ENCODE measurements around the gene TMEM95. TPM values are rescaled to one million over a fixed set of nuclear protein-coding genes. Genes with fewer than 3 reads are reported as not detected.
"Not testable (repeated sequence)": the region's sequence is repeated elsewhere in the genome, so short reads cannot be mapped to it uniquely, and the experiment has no call there.

The TMEM95 gene
- total RNA-seq, 2 donors from 2014 or later = not detected

DNA sequence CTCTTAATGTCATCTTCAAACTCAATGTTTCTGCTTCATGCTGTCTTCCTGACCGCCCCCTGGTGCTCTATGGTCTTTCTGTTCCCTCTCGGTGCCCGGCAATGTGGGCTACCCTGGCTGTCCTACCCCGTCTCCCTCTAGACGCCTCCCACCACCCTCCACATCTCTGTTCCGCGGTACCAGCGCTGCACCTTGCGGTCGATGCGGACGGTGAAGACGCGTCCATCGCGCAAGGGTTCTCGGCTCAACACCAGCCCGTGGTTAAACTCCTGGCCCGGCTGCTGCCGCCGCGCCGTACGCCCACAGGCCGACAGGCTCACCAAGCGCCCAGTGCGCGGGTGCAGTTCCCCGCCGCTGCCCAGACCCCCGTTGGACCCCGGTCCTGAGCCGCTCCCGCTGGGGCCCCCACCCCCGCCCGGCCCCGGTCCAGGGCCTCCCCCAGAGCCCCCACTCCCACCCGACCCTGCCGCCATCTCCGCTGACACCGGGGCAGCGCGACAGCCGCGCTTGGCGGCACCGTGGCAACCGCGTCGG, 26.0 kb upstream of the TMEM95 start, which contains the start of gene NEURL4:
TSS of gene NEURL4 (minus strand) at position 496 of the 534 bp plus-strand sequence. CDS start at position 473, 23 bp downstream.
- Mint-ChIP-seq H3K27ac (peak within 1 kb of the TSS; percentile 94), H3K4me1 (peaks cover 42% of the 10 kb centered on the region), H3K4me3 (peak within 1 kb of the TSS; percentile 95), H3K27me3 (no peaks in the 10 kb centered on the region), H3K36me3 (ENCODE audit: low read depth) (peaks cover 2% of the 10 kb centered on the region)
- peak; percentile 60 for ATAC-seq
- DNase-seq = no peak
- no peaks in the 10 kb centered on the region for H3K9me3 ChIP-seq (ENCODE audit: control insufficient read depth, low read length, poor library complexity, severe bottlenecking)

DNA sequence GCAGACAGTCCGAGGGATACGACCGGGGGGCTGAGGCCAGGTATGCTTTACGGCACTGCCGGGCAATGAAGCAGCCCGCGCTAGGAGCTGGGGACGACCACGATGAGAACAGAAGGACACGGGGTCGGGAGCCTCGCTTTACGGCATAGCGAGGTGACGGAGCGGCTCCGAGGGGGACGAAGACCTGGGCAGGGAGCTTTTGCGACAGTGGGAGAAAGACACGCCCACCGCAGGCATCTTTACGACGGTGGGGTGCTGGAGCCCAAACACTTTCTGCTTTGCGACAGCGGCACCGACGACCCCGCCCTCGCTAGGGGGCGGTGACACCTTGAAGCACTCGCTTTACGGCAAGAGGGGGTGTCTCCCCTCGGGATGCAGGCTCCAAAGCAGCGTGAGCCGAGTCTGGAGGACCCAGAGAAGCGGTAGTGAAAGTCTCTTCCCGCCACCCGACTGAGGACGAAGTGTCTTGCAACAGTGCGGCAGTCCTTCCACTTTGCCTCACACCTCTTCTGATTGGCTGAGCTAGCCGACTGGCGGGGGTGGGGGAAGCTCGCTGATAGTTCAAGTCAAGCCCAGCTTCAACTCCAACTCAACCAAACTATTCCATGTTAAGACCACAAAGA, 25.5 kb upstream of the TMEM95 start:
- peaks cover 2% of the 10 kb centered on the region for H3K36me3 Mint-ChIP-seq (ENCODE audit: low read depth)
- no peaks in the 10 kb centered on the region for H3K9me3 ChIP-seq (ENCODE audit: control insufficient read depth, low read length, poor library complexity, severe bottlenecking)
- H3K4me1 Mint-ChIP-seq = peaks cover 40% of the 10 kb centered on the region
- no peaks in the 10 kb centered on the region for H3K27me3 Mint-ChIP-seq
- peak overlapping the region; percentile 94 for H3K27ac Mint-ChIP-seq
- peak overlapping the region; percentile 95 for H3K4me3 Mint-ChIP-seq
- ATAC-seq = peak; percentile 76
- DNase-seq = peak; percentile 89 to 93 (median 89)

DNA sequence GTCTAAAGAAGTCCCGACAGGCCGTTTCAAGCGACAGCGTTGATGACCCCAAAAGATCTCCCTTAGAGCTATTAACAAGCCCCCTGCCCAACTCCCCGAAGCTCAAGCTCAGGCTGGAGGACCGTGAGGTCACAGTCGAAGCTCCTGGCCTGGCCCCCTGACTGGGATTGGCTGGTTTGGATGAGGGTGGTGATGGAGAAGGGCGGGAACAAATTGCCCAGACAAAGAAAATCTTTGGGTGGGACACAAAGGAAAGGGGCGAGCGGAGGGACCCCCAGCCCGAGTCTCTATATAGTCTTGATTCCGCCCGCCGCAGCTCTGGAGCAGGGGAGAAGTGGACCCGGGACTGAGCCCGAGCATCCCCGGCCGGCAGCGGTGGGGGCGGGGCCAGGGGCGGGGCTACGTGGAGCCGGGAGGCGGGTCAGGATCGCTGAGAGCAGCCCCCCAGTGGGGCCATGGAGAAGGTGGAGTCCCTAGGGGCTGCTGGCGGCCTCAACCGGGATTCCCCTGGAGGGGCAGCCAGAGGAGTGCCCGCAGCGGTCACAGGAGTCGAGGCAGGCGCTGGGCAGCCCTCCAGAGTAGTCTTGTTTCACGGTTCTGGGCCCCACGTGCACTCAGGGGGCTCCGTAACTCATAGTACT, 24.8 kb upstream of the TMEM95 start:
- Mint-ChIP-seq H3K27me3 (no peaks in the 10 kb centered on the region), H3K27ac (peak overlapping the region; percentile 94), H3K4me1 (peaks cover 38% of the 10 kb centered on the region), H3K4me3 (peak overlapping the region; percentile 95), H3K36me3 (ENCODE audit: low read depth) (peaks cover 2% of the 10 kb centered on the region)
- H3K9me3 ChIP-seq (ENCODE audit: control insufficient read depth, low read length, poor library complexity, severe bottlenecking) = no peaks in the 10 kb centered on the region
- DNase-seq = peak; percentile 54 to 78 (median 75)
- ATAC-seq = peak; percentile 76

DNA sequence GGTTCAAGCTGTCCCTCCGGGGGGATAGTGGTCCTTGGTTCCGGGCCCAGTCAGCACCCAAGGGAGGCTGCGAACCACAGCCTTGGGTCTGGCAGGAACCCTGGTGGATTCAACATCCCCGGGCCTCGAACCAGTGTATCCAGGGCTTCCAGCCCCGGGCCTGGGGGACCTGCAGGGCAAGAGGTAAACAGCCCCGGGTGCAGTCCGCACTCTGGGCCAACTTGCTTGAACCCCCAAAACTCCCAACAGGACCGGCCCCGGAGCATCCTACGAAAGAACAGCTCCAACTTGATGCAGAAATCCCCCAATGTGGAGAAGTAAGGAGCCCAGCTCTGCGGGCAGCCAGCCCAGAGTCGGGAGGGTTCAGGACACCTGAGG, 24.3 kb upstream of the TMEM95 start:
- H3K4me1 Mint-ChIP-seq = peaks cover 41% of the 10 kb centered on the region
- H3K9me3 ChIP-seq (ENCODE audit: control insufficient read depth, low read length, poor library complexity, severe bottlenecking) = no peaks in the 10 kb centered on the region
- H3K4me3 Mint-ChIP-seq = peak overlapping the region; percentile 95
- H3K27ac Mint-ChIP-seq = peak overlapping the region; percentile 94
- no peaks in the 10 kb centered on the region for H3K27me3 Mint-ChIP-seq
- no peaks in the 10 kb centered on the region for H3K36me3 Mint-ChIP-seq (ENCODE audit: low read depth)
- DNase-seq = no peak
- no peak for ATAC-seq

DNA sequence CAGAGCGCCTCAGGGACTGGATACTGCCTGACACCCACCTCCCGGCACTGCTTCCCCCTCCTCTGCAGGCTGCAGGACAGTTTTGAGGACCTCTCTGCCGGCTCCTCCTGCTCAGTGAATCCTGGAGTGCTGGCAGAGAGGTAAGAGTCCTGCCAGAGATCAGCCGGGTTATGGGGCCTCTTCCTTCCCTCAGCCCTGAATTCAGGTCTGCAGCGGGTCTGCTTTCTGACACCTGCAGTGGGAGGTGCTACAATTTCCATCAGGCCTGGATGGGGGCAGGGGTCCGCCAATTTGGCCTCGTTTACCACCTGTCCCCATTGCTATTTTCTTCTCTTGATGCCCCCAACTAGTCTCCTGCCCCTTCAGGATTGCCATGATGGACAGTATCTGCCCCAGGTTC, 22.8 kb upstream of the TMEM95 start:
- DNase-seq = no peak
- ATAC-seq = no peak
- Mint-ChIP-seq H3K4me3 (peak overlapping the region; percentile 83), H3K36me3 (ENCODE audit: low read depth) (peaks cover 2% of the 10 kb centered on the region), H3K27me3 (no peaks in the 10 kb centered on the region), H3K27ac (peak overlapping the region; percentile 92), H3K4me1 (peaks cover 49% of the 10 kb centered on the region)
- H3K9me3 ChIP-seq (ENCODE audit: control insufficient read depth, low read length, poor library complexity, severe bottlenecking) = no peaks in the 10 kb centered on the region

DNA sequence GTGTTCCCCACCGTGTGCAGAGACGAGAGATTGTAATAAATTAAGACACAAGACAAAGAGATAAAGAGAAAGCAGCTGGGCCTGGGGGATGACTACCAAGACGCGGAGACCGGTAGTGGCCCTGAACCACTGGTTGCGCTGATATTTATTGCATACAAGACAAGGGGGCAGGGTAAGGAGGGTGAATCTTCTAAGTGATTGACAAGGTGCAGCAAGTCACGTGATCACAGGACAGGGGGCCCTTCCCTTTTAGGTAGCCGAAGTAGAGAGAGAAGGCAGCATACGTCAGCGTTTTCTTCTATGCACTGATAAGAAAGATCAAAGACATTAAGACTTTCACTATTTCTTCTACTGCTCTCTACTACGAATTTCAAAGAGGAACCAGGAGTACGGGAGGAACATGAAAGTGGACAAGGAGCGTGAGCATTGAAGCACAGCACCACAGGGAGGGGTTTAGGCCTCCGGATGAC, 22.3 kb upstream of the TMEM95 start:
- not testable (repeated sequence) for H3K9me3 ChIP-seq (ENCODE audit: control insufficient read depth, low read length, poor library complexity, severe bottlenecking); ATAC-seq; H3K27me3 Mint-ChIP-seq; DNase-seq; H3K36me3 Mint-ChIP-seq (ENCODE audit: low read depth)
- Mint-ChIP-seq H3K4me3 (peak overlapping the region; percentile 83), H3K4me1 (peaks cover 51% of the 10 kb centered on the region), H3K27ac (peak overlapping the region; percentile 92)

DNA sequence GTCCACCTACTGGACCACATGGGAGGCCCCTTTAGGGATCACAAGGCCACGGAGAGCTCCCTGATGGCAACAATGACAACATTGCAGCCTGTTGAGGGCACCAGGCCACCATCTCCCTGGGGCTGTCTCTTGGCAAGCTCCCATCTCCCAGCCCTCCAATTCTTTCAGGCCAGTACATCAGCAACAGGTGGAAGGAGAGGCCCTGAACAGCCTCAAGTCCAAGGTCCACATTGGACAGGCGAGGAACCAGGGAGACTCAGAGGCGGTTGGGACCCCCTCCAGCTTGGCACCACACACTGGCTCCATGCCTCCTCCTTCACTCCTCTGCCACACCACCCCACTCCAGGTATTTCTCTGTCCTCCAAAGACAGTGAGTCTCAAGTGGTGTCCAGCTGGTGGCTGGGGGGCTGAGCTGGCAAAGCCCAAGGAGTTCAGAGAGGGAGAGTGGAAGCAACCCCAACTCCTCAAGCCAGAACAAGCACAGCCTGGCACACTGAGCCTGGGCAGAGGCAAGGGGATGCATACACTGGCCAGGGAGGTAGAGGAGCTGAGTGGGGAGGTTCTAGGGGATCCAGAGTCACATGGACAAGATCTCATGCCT, 19.9 kb upstream of the TMEM95 start:
- H3K4me1 Mint-ChIP-seq = peaks cover 41% of the 10 kb centered on the region
- no peaks in the 10 kb centered on the region for H3K9me3 ChIP-seq (ENCODE audit: control insufficient read depth, low read length, poor library complexity, severe bottlenecking)
- no peak overlapping the region for H3K4me3 Mint-ChIP-seq
- DNase-seq (no peak), ATAC-seq (no peak)
- peak overlapping the region; percentile 92 for H3K27ac Mint-ChIP-seq
- no peaks in the 10 kb centered on the region for H3K27me3 Mint-ChIP-seq
- H3K36me3 Mint-ChIP-seq (ENCODE audit: low read depth) = peaks cover 4% of the 10 kb centered on the region

DNA sequence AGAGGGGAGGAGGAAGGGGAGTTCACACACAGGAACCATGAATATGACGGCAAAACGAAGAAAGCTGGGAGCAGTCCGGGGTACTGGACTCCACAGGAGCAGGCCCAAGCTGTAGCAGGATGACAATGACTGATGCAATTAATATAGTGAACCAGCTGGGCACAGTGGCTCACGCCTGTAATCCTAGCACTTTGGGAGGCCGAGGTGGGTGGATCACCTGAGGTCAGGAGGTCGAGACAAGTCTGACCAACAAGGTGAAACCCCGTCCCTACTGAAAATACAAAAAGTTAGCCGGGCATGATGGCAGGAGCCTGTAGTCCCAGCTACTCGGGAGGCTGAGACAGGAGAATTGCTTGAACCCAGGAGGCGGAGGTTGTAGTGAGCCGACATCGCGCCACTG, 19.2 kb upstream of the TMEM95 start:
- Mint-ChIP-seq H3K4me1 (peaks cover 40% of the 10 kb centered on the region), H3K4me3 (peak overlapping the region; percentile 98), H3K27ac (peak overlapping the region; percentile 92)
- not testable (repeated sequence) for H3K9me3 ChIP-seq (ENCODE audit: control insufficient read depth, low read length, poor library complexity, severe bottlenecking); H3K27me3 Mint-ChIP-seq; H3K36me3 Mint-ChIP-seq (ENCODE audit: low read depth); DNase-seq; ATAC-seq

DNA sequence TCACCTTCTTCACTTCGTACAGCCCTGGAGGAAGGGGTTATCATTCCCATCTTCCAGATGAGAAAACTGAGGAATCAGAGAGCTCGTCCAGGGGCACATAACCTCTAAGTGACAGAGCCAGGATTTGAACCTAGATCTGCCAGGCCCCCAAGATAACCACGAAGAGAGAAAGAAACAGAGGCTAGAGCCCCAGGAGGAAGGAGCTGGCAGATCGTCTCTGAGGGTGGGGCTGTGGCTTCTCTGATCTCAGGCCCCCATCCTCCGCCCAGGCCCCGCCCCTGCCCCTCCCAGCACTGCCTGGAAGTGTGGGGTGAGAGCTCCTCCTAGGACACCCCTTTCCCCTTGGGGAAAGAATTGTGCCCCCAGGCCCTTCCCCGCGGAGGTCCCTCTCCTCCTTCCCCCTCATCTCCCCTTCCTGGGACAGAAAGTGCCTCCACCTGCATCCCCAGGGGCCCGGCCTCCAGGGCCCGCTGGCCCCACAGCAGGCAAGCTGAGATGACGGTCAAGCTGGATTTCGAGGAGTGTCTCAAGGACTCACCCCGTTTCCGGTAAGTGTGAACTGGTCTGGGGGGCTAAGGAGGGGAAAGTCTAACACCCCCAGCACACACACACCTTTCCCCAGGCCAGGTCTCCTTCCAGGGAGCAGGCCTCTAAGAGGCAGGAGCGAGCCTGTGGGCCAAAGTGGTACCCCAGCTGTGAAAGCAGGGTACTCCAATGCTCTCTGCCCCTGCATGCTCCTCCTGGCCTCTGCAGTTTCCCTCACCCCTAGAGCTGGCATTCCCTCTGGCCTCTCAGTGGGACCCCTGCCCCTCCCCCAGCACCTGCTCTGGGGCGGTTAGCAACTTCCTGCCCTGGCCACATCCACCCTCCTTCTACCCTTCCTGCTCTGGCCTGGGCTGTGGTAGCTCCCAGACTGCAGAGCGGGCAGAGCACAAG, 18.4 kb upstream of the TMEM95 start, which contains the start of gene ACAP1:
TSS of gene ACAP1 (plus strand) at position 290 of the 936 bp plus-strand sequence. CDS start at position 496, 206 bp downstream.
- peaks cover 6% of the 10 kb centered on the region for H3K36me3 Mint-ChIP-seq (ENCODE audit: low read depth)
- H3K4me1 Mint-ChIP-seq = peaks cover 42% of the 10 kb centered on the region
- DNase-seq (peak; percentile 65 to 78 (median 74)), ATAC-seq (peak; percentile 95)
- no peaks in the 10 kb centered on the region for H3K9me3 ChIP-seq (ENCODE audit: control insufficient read depth, low read length, poor library complexity, severe bottlenecking)
- no peaks in the 10 kb centered on the region for H3K27me3 Mint-ChIP-seq
- peak within 1 kb of the TSS; percentile 92 for H3K27ac Mint-ChIP-seq
- H3K4me3 Mint-ChIP-seq = peak within 1 kb of the TSS; percentile 98

DNA sequence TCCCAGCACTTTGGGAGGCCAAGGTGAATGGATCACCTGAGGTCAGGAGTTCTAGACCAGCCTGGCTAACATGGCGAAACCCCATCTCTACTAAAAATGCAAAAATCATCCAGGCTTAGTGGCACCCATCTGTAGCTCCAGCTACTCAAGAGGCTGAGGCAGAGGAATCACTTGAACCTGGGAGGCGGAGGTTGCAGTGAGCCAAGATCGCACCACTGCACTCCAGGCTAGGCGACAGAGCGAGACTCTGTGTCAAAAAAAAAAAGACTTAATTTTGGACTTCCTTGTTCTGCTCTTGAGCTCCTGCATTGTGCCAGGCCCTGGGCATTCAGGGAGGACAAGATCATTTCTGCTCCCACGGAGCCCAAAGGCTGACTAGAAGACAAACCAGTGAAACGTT, 17.4 kb upstream of the TMEM95 start:
- Mint-ChIP-seq H3K4me3 (peak overlapping the region; percentile 98), H3K4me1 (peaks cover 38% of the 10 kb centered on the region), H3K27ac (peak overlapping the region; percentile 92)
- not testable (repeated sequence) for H3K9me3 ChIP-seq (ENCODE audit: control insufficient read depth, low read length, poor library complexity, severe bottlenecking); H3K36me3 Mint-ChIP-seq (ENCODE audit: low read depth); ATAC-seq; DNase-seq; H3K27me3 Mint-ChIP-seq

DNA sequence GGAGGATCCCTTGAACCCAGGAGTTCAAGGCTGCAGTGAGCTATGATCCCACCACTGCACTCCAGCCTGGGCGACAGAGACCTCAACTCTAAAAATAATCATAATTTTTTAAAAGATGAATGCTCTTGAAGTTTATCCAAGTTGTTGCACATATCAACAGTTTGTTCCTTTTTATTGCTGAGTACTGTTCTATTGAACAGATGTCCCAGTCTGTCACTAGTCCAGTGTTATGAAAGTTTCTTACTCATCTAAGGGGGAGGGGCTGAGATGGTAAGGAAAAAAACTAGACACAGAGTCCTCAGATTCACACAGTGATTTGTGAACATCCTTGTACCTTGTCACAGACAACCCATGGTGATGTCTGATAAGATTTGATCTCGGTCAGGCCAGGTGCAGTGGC, 14.8 kb upstream of the TMEM95 start:
- no peak for ATAC-seq
- Mint-ChIP-seq H3K27me3 (no peaks in the 10 kb centered on the region), H3K4me1 (peaks cover 32% of the 10 kb centered on the region), H3K36me3 (ENCODE audit: low read depth) (peaks cover 9% of the 10 kb centered on the region), H3K27ac (peak overlapping the region; percentile 79), H3K4me3 (peak overlapping the region; percentile 65)
- no peak for DNase-seq
- H3K9me3 ChIP-seq (ENCODE audit: control insufficient read depth, low read length, poor library complexity, severe bottlenecking) = no peaks in the 10 kb centered on the region

DNA sequence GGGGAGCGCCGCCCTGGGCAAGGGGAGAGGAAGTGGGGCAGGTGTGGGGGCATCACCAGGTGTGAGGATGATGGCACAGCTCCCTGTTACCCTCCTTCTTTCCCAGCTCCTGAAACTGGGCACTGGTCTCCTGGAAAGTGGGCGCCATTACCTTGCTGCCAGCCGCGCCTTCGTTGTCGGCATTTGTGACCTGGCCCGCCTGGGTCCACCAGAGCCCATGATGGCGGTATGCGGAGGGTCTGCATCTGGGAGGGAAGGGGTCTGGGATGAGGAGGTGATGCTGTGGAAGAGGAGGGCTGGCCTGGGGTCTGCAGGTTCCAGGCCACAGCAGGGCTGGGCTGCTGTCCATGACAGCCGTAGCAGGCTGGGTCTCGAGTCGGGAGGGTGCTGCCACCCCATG, 13.1 kb upstream of the TMEM95 start:
- ATAC-seq (no peak), DNase-seq (no peak)
- peaks cover 9% of the 10 kb centered on the region for H3K36me3 Mint-ChIP-seq (ENCODE audit: low read depth)
- H3K4me3 Mint-ChIP-seq = no peak overlapping the region
- H3K27ac Mint-ChIP-seq = no peak overlapping the region
- H3K27me3 Mint-ChIP-seq = no peaks in the 10 kb centered on the region
- peaks cover 22% of the 10 kb centered on the region for H3K4me1 Mint-ChIP-seq
- no peaks in the 10 kb centered on the region for H3K9me3 ChIP-seq (ENCODE audit: control insufficient read depth, low read length, poor library complexity, severe bottlenecking)
